SK-N-SH treated with all-trans-retinoic acid at 6 μM for 48 hours (cell line): Measurements from ENCODE around the gene ZFAND3.

Experiments used
- ARNTL ChIP-seq: fragments of 450-650 bp; formaldehyde crosslinking; IDR thresholded peaks from 2 replicates; pipeline ENCODE4 v1.5.0; 2020; ENCODE audit warnings: low read depth, mild to moderate bottlenecking, moderate library complexity, borderline replicate concordance
- CREB5 ChIP-seq: fragments of 250-450 bp; sonication (Bioruptor Pico); IDR thresholded peaks from 2 replicates; pipeline ENCODE4 v1.5.1; 2020; ENCODE audit warnings: low read depth, mild to moderate bottlenecking, moderate library complexity
- ESRRG ChIP-seq: fragments of 250-450 bp; sonication (Bioruptor Pico); IDR thresholded peaks from 2 replicates; pipeline ENCODE4 v1.6.1; 2021; ENCODE audit warnings: mild to moderate bottlenecking
- GLIS3 ChIP-seq: fragments of 250-450 bp; sonication (Bioruptor Pico); IDR thresholded peaks from 2 replicates; pipeline ENCODE4 v1.5.0; 2020; ENCODE audit warnings: mild to moderate bottlenecking, moderate library complexity
- OSR1 ChIP-seq: fragments of 250-450 bp; sonication (Bioruptor Pico); IDR thresholded peaks from 2 replicates; pipeline ENCODE4 v1.8.0; 2022; ENCODE audit warnings: moderate library complexity, mild to moderate bottlenecking, inconsistent platforms
- RARB ChIP-seq: fragments of 250-450 bp; sonication (Bioruptor Pico); IDR thresholded peaks from 2 replicates; pipeline ENCODE4 v1.8.0; 2021; ENCODE audit warnings: mild to moderate bottlenecking, moderate library complexity
- TCF4 ChIP-seq: fragments of 250-450 bp; sonication (Bioruptor Pico); IDR thresholded peaks from 2 replicates; pipeline ENCODE4 v1.8.0; 2021; ENCODE audit warnings: mild to moderate bottlenecking, moderate library complexity, borderline replicate concordance
- ZFP3 ChIP-seq: fragments of 250-450 bp; sonication (Bioruptor Pico); IDR thresholded peaks from 2 replicates; pipeline ENCODE4 v1.5.0; 2020; ENCODE audit warnings: mild to moderate bottlenecking, moderate library complexity
- ZNF70 ChIP-seq: fragments of 450-650 bp; formaldehyde crosslinking; IDR thresholded peaks from 2 replicates; pipeline ENCODE4 v1.5.0; 2020; ENCODE audit warnings: mild to moderate bottlenecking, moderate library complexity
- ZNF8 ChIP-seq: fragments of 450-650 bp; formaldehyde crosslinking; IDR thresholded peaks from 2 replicates; pipeline ENCODE4 v1.5.0; 2020; ENCODE audit warnings: mild to moderate bottlenecking, moderate library complexity
- TF ChIP-seq, protein P1 (sequence below): fragments of 250-450 bp; sonication (Bioruptor Pico); IDR thresholded peaks from 2 replicates; pipeline ENCODE4 v1.8.0; 2021; ENCODE audit warnings: low read depth, mild to moderate bottlenecking, moderate library complexity, borderline replicate concordance
- TF ChIP-seq, protein P2 (sequence below): fragments of 250-450 bp; sonication (Bioruptor Pico); IDR thresholded peaks from 2 replicates; pipeline ENCODE4 v1.5.1; 2021; ENCODE audit warnings: mild to moderate bottlenecking, moderate library complexity

DNA sequence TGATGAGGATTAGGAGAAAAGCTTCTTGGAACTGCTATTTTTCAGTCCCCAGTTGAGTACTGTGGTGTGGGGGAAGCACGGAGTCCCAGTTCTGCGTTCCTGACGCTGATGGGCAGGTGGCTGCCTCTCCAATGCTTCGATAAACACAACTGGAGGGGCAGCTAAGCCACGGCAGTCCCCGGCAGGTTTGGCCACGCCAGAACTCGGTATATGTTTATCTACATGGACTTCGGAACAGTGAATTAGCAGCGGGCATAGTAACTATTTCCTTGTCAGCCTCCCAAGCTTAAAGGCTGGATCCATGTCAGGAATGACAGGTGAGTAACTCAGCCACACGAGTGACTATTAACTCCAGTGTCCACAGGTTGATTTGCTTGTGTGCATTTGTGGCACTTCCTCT lies 354.4 kb downstream of the ZFAND3 start:
- TF ChIP-seq ZFP3 (CRISPR knock-in tag) (no peak), ZNF8 (CRISPR knock-in tag) (no peak), GLIS3 (CRISPR knock-in tag) (no peak), RARB (CRISPR knock-in tag) (no peak), ESRRG (CRISPR knock-in tag) (no peak), ARNTL (CRISPR knock-in tag) (no peak), TCF4 (CRISPR knock-in tag) (no peak), OSR1 (CRISPR knock-in tag) (no peak), CREB5 (CRISPR knock-in tag) (no peak), ZNF70 (CRISPR knock-in tag) (no peak)
- TF ChIP-seq, protein P1, sequence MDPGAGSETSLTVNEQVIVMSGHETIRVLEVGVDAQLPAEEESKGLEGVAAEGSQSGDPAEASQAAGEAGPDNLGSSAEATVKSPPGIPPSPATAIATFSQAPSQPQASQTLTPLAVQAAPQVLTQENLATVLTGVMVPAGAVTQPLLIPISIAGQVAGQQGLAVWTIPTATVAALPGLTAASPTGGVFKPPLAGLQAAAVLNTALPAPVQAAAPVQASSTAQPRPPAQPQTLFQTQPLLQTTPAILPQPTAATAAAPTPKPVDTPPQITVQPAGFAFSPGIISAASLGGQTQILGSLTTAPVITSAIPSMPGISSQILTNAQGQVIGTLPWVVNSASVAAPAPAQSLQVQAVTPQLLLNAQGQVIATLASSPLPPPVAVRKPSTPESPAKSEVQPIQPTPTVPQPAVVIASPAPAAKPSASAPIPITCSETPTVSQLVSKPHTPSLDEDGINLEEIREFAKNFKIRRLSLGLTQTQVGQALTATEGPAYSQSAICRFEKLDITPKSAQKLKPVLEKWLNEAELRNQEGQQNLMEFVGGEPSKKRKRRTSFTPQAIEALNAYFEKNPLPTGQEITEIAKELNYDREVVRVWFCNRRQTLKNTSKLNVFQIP (CRISPR knock-in tag), result no peak
- TF ChIP-seq, protein P2, sequence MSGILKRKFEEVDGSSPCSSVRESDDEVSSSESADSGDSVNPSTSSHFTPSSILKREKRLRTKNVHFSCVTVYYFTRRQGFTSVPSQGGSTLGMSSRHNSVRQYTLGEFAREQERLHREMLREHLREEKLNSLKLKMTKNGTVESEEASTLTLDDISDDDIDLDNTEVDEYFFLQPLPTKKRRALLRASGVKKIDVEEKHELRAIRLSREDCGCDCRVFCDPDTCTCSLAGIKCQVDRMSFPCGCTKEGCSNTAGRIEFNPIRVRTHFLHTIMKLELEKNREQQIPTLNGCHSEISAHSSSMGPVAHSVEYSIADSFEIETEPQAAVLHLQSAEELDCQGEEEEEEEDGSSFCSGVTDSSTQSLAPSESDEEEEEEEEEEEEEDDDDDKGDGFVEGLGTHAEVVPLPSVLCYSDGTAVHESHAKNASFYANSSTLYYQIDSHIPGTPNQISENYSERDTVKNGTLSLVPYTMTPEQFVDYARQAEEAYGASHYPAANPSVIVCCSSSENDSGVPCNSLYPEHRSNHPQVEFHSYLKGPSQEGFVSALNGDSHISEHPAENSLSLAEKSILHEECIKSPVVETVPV (CRISPR knock-in tag), result no peak
